Lower lobe of right lung (tissue), 2 donors: Measurements from ENCODE around the gene ACACB. TPM values are rescaled to one million over a fixed set of nuclear protein-coding genes. Genes with fewer than 3 reads are reported as not detected.
A peak's percentile ranks its signal among the peaks of the same experiment; 100 is the strongest.

Experiments
- ATAC-seq, 2 donors: fragments of 200-7000 bp; cut with Tn5 transposase; one replicate each; pipeline ENCODE4 v1.9.1; 2020 to 2022; ENCODE audit warnings: mild to moderate bottlenecking in 2 of 2, moderate library complexity in 2 of 2
- DNase-seq: peaks from one replicate; pipeline ENCODE4 v3.0.0-alpha.2; 2020
- H3K27ac ChIP-seq: fragments of 200-600 bp; one replicate; pipeline ENCODE4 v1.8.0; 2022
- H3K27me3 ChIP-seq: fragments of 200-600 bp; one replicate; pipeline ENCODE4 v1.8.0; 2022; ENCODE audit warnings: low read depth
- H3K36me3 ChIP-seq: fragments of 200-600 bp; one replicate; pipeline ENCODE4 v1.8.0; 2022; ENCODE audit warnings: mild to moderate bottlenecking
- H3K4me1 ChIP-seq: fragments of 200-600 bp; one replicate; pipeline ENCODE4 v1.8.0; 2022
- H3K4me3 ChIP-seq: fragments of 200-600 bp; one replicate; pipeline ENCODE4 v1.8.0; 2022; ENCODE audit warnings: mild to moderate bottlenecking
- H3K9me3 ChIP-seq: fragments of 200-600 bp; one replicate; pipeline ENCODE4 v1.8.0; 2022
- CTCF ChIP-seq: fragments of 200-600 bp; IDR thresholded peaks from one replicate; pipeline ENCODE4 v1.8.0; 2022; ENCODE audit warnings: antibody characterized with exemption, mild to moderate bottlenecking
- intact Hi-C: fragments of 100-400 bp; cut with DNase I; formaldehyde crosslinking; loops from one replicate; pipeline ENCODE4 v1.11.0; 2022
- long read RNA-seq: library from polyadenylated mRNA; unstranded; transcript quantifications from one replicate; pipeline ENCODE4 v2.0.0, GENCODE V29; 2021
- total RNA-seq: library from RNA; stranded (reverse); fragmentation: NEBNext Ultra II Directional; extraction: Animal tissue kit (Norgen Biotek cat#: 25700); gene quantifications from one replicate; pipeline ENCODE4 v1.2.1, GENCODE V29; 2021
- donor health status: DM: no; HTN: yes; CAD: no; lungs with severe emphysema.

Gene ACACB
- 42.5 TPM for total RNA-seq
- long read RNA-seq, partial matches to known transcripts = 4 of 13 reads
- long read RNA-seq, other reads (novel, unspliced or antisense) = 9 of 13 reads

DNA sequence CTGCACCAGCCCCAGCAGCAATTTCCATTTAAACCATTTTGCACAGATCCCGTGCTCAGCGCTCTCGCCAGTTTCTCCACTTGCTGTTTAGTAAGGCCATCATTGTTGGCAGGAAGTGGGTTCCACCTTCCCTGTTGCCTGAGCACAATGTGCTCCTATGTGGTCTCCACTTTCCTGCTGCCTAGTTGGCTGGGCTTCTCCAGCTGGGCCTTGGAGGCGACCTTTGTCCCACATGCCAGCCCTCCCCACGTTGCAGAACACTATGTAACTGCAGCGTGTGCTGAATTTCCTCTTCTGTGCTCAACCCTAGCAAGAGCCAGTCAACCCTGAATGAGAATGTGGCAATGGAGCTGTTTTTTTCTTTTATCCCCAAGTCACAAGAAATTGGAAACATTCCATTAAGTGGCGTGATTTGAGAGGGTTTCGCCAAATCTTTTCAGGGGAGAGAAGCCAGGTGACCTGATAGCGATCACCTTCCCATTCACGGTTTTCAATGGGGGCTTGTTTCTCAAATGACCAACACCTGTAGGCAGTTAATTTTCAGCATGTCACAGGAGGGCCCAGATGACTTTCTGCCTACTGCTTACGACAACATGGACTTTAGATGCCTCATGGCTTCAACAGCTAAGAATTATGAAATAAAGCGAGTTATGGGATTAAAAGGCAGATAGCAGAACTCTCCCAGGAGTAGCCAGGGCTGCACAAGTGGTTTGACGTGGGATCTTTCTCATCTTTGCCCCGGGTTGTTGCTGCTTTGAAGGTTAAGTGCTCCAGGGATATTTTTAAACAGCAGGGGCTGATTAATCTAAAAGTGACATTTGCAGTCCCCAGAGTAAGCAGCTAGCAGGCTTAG lies at the start of gene ACACB:
Gene ACACB (plus strand): TSS at position 830 of the 853 bp plus-strand sequence. CDS start 22,819 bp downstream, outside the sequence.
- H3K36me3 ChIP-seq = no peaks in the 10 kb centered on the region
- peak within 1 kb of the TSS; percentile 71 for H3K27ac ChIP-seq
- DNase-seq (peak; percentile 79), ATAC-seq (peak; percentile 56 to 76)
- H3K9me3 ChIP-seq = no peaks in the 10 kb centered on the region
- no peak within 1 kb of the TSS for H3K4me3 ChIP-seq
- H3K27me3 ChIP-seq = no peaks in the 10 kb centered on the region
- intact Hi-C loops = no loop called here
- TF ChIP-seq CTCF = no peak
- peaks cover 68% of the 10 kb centered on the region for H3K4me1 ChIP-seq

GRCh38 chr12:109069307-109070271 lies 46.8 kb upstream of the ACACB start:
- ATAC-seq (no peak), DNase-seq (no peak)
- H3K27ac ChIP-seq = no peak overlapping the region
- intact Hi-C loops = no loop called here
- H3K36me3 ChIP-seq = peaks cover 76% of the 10 kb centered on the region
- no peaks in the 10 kb centered on the region for H3K4me1 ChIP-seq
- H3K27me3 ChIP-seq = no peaks in the 10 kb centered on the region
- no peaks in the 10 kb centered on the region for H3K9me3 ChIP-seq
- H3K4me3 ChIP-seq = no peak overlapping the region
- TF ChIP-seq CTCF = no peak

- ATAC-seq (no peak), DNase-seq (no peak)
- no peak overlapping the region for H3K27ac ChIP-seq
- no peak for TF ChIP-seq CTCF
- intact Hi-C loops = no loop called here
- no peak overlapping the region for H3K4me3 ChIP-seq
- H3K9me3 ChIP-seq = no peaks in the 10 kb centered on the region
- H3K4me1 ChIP-seq = no peaks in the 10 kb centered on the region
- peaks cover 70% of the 10 kb centered on the region for H3K36me3 ChIP-seq
- H3K27me3 ChIP-seq = no peaks in the 10 kb centered on the region
These were observed 41.5 kb upstream of the ACACB start for GRCh38 chr12:109074866-109075265.

- H3K27me3 ChIP-seq = no peaks in the 10 kb centered on the region
- intact Hi-C loops = no loop called here
- peaks cover 91% of the 10 kb centered on the region for H3K36me3 ChIP-seq
- ATAC-seq (no peak), DNase-seq (no peak)
- H3K4me3 ChIP-seq = no peak overlapping the region
- no peaks in the 10 kb centered on the region for H3K4me1 ChIP-seq
- H3K27ac ChIP-seq = no peak overlapping the region
- TF ChIP-seq CTCF = no peak
- no peaks in the 10 kb centered on the region for H3K9me3 ChIP-seq
These were observed 33.6 kb upstream of the ACACB start for GRCh38 chr12:109082751-109083150.

DNA sequence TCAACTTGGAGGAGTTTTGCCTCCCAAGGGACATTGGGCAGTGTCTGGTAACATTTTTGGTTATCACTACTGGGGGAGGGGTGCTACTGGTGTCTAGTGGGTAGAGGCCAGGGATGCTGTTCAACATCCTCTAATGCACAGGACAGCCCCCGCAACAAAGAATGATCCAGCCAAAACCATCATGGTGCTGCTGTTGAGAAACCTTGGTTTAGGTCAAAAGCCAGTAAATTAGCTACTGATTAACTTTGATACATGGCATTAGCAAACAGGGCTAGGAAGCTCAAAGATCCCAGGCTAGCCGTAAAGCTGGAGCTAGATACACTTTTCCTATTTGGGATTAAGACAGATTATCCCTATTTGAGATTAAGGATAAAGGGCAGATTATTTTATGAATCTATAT lies 32.0 kb upstream of the ACACB start:
- Histone ChIP-seq H3K9me3 (no peaks in the 10 kb centered on the region), H3K4me3 (no peak overlapping the region), H3K4me1 (no peaks in the 10 kb centered on the region), H3K27ac (no peak overlapping the region), H3K27me3 (no peaks in the 10 kb centered on the region), H3K36me3 (peaks cover 99% of the 10 kb centered on the region)
- TF ChIP-seq CTCF = no peak
- intact Hi-C loops = no loop called here
- DNase-seq (no peak), ATAC-seq (no peak)
